ENCODE data around the gene ABCG1.

Gene ABCG1

DNA sequence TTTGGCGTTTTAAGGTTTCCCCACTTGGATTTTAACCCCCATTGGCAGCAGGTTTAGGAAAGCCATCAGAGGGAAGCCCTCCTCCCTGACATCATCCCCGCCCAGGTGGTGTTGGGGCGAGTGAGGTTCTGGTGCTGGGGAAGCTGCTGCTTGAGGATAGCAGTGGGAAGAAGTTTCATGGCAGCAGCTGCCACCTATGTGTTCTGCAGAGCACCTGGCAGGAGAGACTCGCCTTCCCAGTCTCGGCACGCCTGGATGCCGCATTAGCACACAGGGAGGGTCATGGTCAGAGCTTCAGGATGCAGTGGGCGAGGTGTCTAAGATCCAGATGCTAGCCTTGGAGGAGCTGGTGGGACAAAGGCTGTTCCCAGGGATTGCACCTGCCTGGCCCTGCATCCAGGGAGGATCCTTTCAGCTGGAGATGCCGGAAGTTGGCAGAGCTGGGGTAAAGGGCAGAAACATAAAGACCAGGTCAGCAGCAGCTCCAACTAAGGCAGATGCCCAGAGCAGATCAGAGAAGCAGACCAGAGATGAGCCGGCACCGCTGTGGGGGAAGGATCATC lies 33.9 kb downstream of the ABCG1 start:
- no peak for DNase-seq

DNA sequence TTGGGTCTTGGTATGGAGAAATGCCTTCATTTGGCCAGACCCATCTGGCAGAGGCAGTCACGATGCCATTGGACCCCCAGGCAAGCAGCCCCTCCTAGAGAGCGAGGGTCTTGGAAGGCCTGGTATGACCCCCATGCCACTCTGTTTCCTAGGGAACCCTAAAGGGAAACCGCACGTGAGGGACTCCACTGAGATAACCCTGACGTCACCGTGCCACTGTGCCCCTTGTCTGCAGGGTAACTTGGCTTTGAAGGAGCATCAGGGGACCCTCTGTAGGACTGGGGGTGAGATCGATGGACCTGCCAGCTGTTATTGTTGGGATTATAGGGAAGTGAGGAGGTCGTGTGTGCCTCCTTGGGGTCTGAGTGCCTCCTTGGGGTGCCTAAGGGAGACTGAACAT lies 34.5 kb downstream of the ABCG1 start:
- DNase-seq, result no peak

- no peak for DNase-seq
These were observed 35.1 kb downstream of the ABCG1 start for GRCh38 chr21:42254083-42254482.

DNA sequence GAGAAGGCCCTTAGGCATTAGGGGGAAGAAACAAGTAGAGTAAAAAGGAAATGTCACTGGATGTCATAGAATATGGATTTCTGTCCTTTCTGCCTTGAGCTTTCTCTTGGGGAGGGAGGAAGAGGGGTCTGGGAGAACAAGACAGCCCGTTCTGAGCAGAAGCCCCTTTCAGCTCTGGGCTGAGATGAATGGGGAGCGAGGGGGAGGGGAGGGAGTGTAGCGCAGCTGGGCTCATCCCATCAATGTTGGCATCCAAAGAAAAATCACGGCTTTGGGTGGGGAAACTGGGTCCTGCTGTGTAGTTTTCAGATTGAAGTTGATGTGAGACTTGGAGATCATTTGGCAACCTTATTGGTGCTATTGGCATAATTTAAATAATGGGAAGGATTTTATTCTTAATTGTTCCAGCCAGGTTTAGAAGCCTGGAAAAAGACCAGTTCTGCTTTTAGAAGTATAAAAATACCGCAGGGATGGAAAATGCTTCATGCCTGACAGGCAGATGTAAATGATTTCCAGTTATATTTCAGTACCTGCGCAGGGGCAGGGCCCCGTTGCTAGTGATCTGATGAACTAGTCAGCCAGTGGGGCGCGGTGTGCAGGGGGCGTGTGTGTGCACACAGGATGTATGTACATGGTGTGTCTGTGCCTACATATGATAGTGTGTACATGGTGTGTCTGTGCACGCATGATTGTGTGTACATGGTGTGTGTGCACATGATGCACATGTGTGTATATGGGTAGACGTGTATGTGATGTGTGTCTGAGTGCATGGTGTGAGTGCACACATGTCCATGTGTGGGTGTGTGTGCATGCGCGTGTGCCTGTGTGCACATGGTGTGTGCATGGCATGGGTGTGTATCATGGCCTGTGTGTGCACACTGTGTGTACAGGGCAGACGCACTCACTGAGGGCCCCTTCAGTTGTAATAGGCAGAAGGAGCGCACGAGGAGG lies 36.0 kb downstream of the ABCG1 start:
- no peak for DNase-seq

DNA sequence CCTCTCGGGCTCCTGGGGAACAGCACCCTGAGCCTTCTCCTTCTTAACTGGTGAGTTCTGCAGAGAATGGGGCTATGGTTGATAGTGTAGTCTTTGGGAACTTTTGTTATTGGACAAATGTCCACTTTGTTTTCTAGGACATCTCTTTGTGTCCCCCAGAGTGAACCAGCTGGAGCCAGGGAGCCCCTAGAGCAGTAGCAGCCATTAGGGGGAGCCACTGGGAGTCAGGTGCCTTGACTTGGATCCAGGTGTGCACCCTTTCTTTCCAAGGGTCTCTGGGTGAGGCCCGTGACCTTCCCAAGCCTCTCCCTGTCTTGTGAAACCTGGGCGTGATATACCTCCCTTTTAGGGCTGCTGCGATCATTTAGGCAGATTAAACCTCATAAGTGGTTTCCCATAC lies 36.9 kb downstream of the ABCG1 start:
- no peak for DNase-seq

GRCh38 chr21:42256316-42256715 lies 37.4 kb downstream of the ABCG1 start:
- no peak for DNase-seq

DNA sequence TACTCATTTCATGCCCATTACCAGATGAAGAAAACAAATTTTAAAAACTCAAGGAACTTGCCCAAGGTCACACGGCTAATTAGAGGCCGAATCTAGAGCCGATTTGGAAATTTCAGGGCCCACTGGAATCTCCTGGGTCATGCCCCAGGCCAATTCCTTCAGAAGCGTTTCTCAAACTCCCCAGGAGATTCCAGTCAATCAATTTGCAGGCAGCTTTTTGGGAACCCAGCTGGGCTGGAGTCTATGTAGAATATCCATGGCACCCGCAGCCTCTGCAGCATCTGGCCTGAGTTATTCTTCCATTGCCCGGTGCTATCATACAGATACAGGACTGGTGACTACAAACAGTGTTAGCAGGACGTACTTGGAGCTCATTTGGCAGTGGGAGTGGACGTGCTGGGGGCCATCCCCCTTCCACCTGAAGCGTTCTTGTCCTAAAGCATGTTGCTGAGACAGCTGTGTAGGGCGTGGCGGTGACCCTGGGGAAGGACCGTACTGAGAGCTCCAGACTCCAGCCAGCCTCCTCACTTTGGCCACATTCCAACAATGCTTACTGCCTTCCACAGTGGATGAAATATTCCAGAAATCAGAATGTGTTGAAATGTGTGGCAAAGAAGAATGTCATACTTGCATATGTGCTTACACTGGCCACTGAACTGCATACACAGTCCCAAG lies 38.3 kb downstream of the ABCG1 start:
- no peak for DNase-seq

- DNase-seq, result peak; percentile 85
These were observed 39.4 kb downstream of the ABCG1 start for GRCh38 chr21:42258150-42258884.

GRCh38 chr21:42258885-42259407 lies 40.0 kb downstream of the ABCG1 start:
- peak; percentile 15 for DNase-seq

GRCh38 chr21:42260121-42260520 lies 41.2 kb downstream of the ABCG1 start:
- DNase-seq, result no peak

GRCh38 chr21:42261829-42262200 lies 42.9 kb downstream of the ABCG1 start:
- no peak for DNase-seq

DNA sequence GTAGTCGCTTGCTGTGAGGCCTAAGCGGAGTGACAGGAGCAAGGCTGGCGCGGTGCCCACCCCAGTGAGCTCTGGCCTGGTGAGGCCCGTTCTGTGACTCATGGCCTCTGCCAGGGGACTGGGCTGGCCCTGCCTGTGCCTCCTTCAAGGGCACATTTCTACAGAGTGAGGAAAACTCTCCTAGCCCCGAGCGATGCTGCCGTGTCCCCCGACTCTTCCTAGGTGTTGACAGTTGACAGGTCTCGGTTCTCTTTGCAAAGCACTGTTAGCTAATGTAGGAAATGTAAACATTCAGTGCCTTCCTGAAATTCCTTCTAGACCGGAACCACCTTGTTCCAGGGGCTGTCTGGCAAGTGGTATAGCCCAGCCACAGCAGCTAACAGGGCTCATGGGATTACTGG lies 43.9 kb downstream of the ABCG1 start:
- DNase-seq, result no peak

- no peak for DNase-seq
These were observed 44.7 kb downstream of the ABCG1 start for GRCh38 chr21:42263591-42264131.

DNA sequence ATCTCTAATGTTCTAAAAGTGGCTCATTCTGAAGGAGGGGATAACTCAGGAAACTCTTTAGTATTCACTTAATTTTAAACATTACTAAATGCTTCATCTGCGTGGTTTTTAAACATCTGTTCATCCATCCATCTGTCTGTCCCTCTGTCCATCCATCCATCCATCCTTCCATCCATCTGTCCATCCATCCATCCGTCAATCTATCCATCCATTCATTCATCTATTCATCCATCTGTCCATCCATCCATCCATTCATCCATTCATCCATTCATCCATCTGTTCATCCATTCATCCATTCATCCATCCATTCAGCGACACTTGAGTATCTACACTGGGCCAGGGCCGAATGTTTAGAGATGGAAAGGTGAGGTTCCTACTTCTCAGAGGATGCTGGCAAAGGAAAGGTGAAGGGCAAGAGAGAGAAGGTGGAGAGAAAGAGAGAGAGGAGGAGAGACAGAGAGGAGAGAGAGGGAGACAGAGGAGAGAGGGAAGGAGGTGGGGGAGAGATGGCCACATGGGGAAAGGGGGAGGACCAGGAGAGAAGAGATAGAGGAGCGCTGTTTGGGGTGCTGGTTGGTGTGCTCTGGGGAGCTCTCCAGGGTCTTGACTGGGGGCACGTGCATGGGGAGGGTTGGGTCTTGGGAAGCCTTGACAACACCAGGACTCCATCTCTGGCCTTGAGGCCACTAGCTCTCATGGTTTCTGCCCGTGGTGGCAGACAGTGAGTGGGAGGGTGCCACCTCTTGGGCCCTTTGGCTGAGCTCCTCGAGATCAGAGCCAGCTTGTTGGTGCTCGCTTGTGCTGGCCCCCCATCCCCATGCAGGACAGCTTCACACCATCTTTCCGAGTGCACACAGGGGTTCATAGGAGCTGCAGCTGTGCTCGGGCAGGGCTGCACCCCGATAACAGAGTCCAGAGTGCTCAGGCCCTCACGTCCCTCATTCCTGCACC lies 45.6 kb downstream of the ABCG1 start:
- no peak for DNase-seq

DNA sequence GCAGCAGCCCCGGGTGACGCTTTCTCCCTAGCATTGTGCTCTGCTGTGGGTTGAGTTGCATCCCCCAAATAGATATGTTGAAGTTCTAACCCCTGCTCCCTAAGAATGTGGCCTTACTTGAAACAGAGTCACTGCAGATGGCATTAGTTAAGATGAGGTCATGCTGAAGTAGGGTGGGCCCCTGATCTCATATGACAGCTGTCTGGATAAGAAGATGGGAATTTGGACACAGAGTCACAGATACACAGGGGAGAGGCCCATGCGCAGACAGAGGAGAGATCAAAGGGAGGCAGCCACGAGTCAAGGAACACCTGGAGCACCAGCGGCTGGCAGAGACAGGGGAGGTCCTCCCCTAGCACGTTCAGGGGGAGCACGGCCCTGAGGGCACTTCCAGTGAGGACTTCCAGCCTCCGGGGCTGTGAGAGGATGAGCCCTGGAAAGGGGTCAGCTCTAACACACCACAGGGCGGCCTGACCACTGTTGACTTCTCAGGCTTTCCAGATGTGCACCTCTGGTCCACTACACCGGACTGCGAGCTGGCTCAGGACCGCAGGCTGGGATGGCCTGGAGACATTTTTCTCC lies 46.4 kb downstream of the ABCG1 start:
- no peak for DNase-seq

DNA sequence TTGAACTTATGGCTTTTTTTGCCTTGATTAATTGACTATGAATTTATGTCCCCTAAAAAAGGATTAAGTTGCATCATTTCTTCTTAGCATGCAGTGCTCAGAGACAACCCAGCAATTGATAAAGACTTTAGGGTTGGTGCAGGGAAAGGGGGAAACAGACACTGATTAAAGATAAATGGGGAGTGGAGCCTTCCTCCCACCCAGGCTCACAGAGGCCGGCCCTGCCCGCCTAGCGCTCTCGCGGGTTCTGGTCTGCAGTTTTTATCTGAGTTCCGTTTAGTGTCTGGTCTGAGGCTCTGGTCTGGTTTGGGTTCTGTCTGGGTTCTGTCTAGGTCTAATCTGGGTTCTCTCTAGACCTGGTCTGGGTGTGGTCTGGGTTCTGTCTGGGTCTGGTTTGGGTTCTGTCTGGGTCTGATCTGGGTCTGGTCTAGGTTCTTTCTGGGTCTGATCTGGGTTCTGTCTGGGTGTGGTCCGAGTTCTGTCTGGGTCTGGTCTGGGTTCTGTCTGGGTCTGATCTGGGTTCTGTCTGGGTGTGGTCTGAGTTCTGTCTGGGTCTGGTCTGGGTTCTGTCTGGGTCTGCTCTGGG lies 48.1 kb downstream of the ABCG1 start:
- DNase-seq, result no peak

GRCh38 chr21:42269386-42269785 lies 50.4 kb downstream of the ABCG1 start:
- DNase-seq, result no peak

- no peak for DNase-seq
These were observed 52.1 kb downstream of the ABCG1 start for GRCh38 chr21:42271065-42271464.

DNA sequence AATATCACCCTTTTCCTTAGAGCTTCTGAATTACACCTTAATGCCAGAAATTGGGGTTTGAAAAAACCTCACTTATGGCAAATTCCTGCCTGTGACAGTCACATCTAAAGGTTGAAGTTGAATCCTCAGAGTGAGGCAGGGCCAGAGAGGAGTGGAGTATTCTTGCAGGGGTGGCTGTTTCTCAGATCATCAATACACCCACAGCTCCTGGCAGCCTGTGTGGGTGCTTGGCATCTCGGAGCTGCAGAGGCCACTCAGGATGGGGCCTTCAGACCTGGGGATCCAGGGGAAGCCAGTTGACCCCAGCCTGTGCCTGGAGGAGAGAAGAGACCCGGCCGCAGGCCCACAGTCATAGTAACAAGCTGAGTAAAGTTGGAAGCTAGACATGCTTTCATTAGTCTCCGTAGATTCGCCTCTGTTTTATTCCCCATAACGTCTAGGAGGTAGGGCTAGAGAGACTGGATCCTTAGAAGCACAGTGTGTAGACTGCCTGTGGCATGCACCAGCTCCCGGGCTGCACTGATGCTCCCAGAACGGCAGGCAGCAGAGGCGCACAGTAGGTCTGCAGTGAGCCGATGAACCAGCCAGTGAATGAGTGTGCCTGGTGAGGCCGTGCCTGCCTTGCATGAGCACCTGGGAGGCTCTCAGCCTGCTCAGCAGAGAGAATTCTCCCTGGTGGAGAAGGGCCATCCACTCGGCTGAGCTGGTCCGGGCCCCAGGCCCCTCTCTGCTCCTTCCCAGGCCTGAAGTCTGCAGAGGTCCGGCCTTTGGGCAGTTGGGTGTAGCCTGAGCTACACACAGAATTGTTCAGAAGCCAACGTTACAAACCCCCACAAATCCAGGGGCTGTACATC lies 53.4 kb downstream of the ABCG1 start:
- DNase-seq, result no peak
